HepG2 (cell line): Measurements from ENCODE around the gene RNF123. TPM values are rescaled to one million over a fixed set of nuclear protein-coding genes. Genes with fewer than 3 reads are reported as not detected.

ENCODE experiments used
- EHMT2 ChIP-seq: fragments of 200-600 bp; sonication (generic); IDR thresholded peaks from 2 replicates; pipeline ENCODE4 v1.7.0; 2017; ENCODE audit warnings: antibody characterized with exemption, low read depth, low read length, borderline replicate concordance
- GATA4 ChIP-seq: sonication (generic); IDR thresholded peaks from 2 replicates; pipeline ENCODE4 v1.6.1; 2016; ENCODE audit warnings: antibody characterized with exemption, low read depth, borderline replicate concordance
- KAT8 ChIP-seq: IDR thresholded peaks from 2 replicates; pipeline ENCODE4 v1.6.1; 2016; ENCODE audit warnings: missing genetic modification reagents, missing compliant biosample characterization
- KLF6 ChIP-seq: IDR thresholded peaks from 2 replicates; pipeline ENCODE4 v1.8.0; 2016; ENCODE audit warnings: missing biosample characterization, missing genetic modification reagents
- MED8 ChIP-seq: sonication (generic); formaldehyde crosslinking; IDR thresholded peaks from 2 replicates; pipeline ENCODE4 v1.8.1; 2023; ENCODE audit warnings: mild to moderate bottlenecking, missing genetic modification reagents; ENCODE audit not compliant: insufficient replicate concordance
- PHF8 ChIP-seq: sonication (generic); formaldehyde crosslinking; IDR thresholded peaks from 2 replicates; pipeline ENCODE4 v1.5.0; 2020; ENCODE audit warnings: missing genetic modification reagents
- RFXAP ChIP-seq: sonication (generic); formaldehyde crosslinking; IDR thresholded peaks from 2 replicates; pipeline ENCODE4 v1.4.0; 2020; ENCODE audit warnings: missing genetic modification reagents, borderline replicate concordance
- SIN3B ChIP-seq: fragments of 150-350 bp; IDR thresholded peaks from 2 replicates; pipeline ENCODE4 v1.6.1; 2014; ENCODE audit warnings: low read length
- TARDBP ChIP-seq: sonication (generic); formaldehyde crosslinking; IDR thresholded peaks from 2 replicates; pipeline ENCODE4 v1.8.0; 2022; ENCODE audit warnings: mild to moderate bottlenecking, missing genetic modification reagents
- ZEB1 ChIP-seq: IDR thresholded peaks from 2 replicates; pipeline ENCODE4 v1.6.1; 2012; ENCODE audit warnings: mild to moderate bottlenecking, low read depth, inconsistent platforms; ENCODE audit not compliant: insufficient replicate concordance
- ZNF256 ChIP-seq: sonication (generic); formaldehyde crosslinking; conservative IDR thresholded peaks from 2 replicates; pipeline ENCODE4 v1.4.0; 2020; ENCODE audit warnings: missing genetic modification reagents
- ZNF282 ChIP-seq: fragments of 450-650 bp; IDR thresholded peaks from 2 replicates; pipeline ENCODE4 v1.6.1; 2018; ENCODE audit not compliant: partially characterized antibody
- ZNF446 ChIP-seq: sonication (generic); formaldehyde crosslinking; IDR thresholded peaks from 2 replicates; pipeline ENCODE4 v1.5.0; 2020; ENCODE audit warnings: mild to moderate bottlenecking, missing genetic modification reagents
- ZNF468 ChIP-seq: sonication (generic); formaldehyde crosslinking; IDR thresholded peaks from 2 replicates; pipeline ENCODE4 v1.8.0; 2022; ENCODE audit warnings: mild to moderate bottlenecking, moderate library complexity, missing genetic modification reagents
- ZNF556 ChIP-seq: sonication (generic); formaldehyde crosslinking; IDR thresholded peaks from 2 replicates; pipeline ENCODE4 v1.4.0; 2020; ENCODE audit warnings: mild to moderate bottlenecking, missing genetic modification reagents, borderline replicate concordance
- ZNF775 ChIP-seq: sonication (generic); formaldehyde crosslinking; IDR thresholded peaks from 2 replicates; pipeline ENCODE4 v1.4.0; 2020; ENCODE audit warnings: missing genetic modification reagents, mild to moderate bottlenecking, moderate library complexity, borderline replicate concordance
- ZNF780A ChIP-seq: sonication (generic); formaldehyde crosslinking; IDR thresholded peaks from 2 replicates; pipeline ENCODE4 v1.8.0; 2022; ENCODE audit warnings: mild to moderate bottlenecking, missing genetic modification reagents, moderate library complexity
- polyA plus RNA-seq, 8 experiments: library from polyadenylated mRNA; depleted of rRNA in 3 of 8; stranded (reverse) in 7 of 8; unstranded in 1 of 8; fragments of >200 nt; fragmentation: Illumina TruSeq in 4 of 8; extraction: Trizol in 4 of 8; gene quantifications; 2 replicates each; pipeline versions ENCODE4 v1.2.1 to v1.2.3, GENCODE V29; 2011 to 2016; ENCODE audit warnings: low read depth in 4 of 8, missing spikeins in 1 of 8, mixed read lengths in 1 of 8; ENCODE audit not compliant: insufficient read depth in 1 of 8
- total RNA-seq, 5 experiments: library from RNA; depleted of rRNA; stranded (reverse); fragments of >200 nt; fragmentation: Illumina TruSeq; extraction: Trizol; gene quantifications; 2 replicates each; pipeline ENCODE4 v1.2.3, GENCODE V29; 2016; ENCODE audit warnings: low read depth in 1 of 5
- TF ChIP-seq, protein P1 (sequence below): fragments of 450-650 bp; IDR thresholded peaks from 2 replicates; pipeline ENCODE4 v1.6.1; 2017; ENCODE audit warnings: mild to moderate bottlenecking
- TF ChIP-seq, protein P2 (sequence below): sonication (generic); formaldehyde crosslinking; IDR thresholded peaks from 2 replicates; pipeline ENCODE4 v1.4.0; 2020; ENCODE audit warnings: mild to moderate bottlenecking, missing genetic modification reagents
- TF ChIP-seq, protein P3 (sequence below): sonication (generic); formaldehyde crosslinking; IDR thresholded peaks from 2 replicates; pipeline ENCODE4 v1.9.0; 2021; ENCODE audit warnings: missing genetic modification reagents, mild to moderate bottlenecking, borderline replicate concordance
- TF ChIP-seq, protein P4 (sequence below): IDR thresholded peaks from 2 replicates; pipeline ENCODE4 v1.6.1; 2016; ENCODE audit warnings: mild to moderate bottlenecking
- TF ChIP-seq, protein P5 (sequence below): IDR thresholded peaks from 2 replicates; pipeline ENCODE4 v1.6.1; 2016

Gene RNF123
- total and polyA plus RNA-seq, 2 of the 13 experiments (the other 11 are each of a cell fraction or from before 2014, with no cell fraction given) = 29.9 to 82.2 TPM

DNA sequence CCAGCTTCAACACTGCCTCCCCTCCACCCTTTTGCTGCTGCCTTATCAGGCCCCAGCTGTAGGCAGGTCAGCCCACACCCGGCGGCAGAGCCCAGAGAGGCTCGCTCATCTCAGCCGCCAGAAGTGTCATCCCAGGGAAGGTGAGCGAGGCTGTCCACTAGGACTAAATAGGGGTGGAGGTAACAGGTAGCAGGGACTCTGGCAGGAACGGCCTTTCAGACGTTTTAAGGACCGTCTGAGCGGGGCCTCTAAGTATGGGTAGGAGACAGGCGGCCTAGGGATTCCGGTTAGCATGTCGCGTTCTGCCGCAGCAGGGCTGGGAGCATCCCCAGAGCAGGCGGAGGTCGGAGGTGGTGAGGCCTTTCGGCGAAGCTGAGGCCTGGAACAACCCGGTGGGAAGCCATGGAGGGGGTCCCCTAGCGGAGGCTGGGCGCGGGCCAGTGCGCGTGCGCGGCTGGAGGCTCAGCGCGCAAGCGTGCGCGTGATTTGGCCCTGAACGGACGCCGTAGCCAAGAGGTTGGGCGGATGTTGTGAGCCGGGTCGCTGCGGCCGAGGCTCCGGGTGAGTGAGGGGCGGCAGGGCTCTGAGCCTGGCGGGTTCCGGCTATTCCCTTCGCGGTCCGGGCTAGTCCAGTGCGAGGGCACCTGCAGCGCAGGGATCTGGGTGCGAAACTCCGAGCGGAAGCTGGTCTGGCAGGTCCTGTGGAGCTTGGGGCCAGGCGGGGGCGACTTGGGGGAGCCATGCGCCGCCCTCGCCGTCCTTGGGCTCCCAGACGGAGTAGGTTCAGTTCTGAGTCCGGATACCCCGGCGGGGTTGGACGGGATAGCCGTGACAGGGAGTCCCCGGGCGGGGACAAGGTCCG, at the start of gene RNF123, which contains the start of gene MST1 (continued):
- TF ChIP-seq, protein P1, sequence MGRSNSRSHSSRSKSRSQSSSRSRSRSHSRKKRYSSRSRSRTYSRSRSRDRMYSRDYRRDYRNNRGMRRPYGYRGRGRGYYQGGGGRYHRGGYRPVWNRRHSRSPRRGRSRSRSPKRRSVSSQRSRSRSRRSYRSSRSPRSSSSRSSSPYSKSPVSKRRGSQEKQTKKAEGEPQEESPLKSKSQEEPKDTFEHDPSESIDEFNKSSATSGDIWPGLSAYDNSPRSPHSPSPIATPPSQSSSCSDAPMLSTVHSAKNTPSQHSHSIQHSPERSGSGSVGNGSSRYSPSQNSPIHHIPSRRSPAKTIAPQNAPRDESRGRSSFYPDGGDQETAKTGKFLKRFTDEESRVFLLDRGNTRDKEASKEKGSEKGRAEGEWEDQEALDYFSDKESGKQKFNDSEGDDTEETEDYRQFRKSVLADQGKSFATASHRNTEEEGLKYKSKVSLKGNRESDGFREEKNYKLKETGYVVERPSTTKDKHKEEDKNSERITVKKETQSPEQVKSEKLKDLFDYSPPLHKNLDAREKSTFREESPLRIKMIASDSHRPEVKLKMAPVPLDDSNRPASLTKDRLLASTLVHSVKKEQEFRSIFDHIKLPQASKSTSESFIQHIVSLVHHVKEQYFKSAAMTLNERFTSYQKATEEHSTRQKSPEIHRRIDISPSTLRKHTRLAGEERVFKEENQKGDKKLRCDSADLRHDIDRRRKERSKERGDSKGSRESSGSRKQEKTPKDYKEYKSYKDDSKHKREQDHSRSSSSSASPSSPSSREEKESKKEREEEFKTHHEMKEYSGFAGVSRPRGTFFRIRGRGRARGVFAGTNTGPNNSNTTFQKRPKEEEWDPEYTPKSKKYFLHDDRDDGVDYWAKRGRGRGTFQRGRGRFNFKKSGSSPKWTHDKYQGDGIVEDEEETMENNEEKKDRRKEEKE = no peak
- TF ChIP-seq SIN3B (peak; percentile 82), ZNF282 (no peak), GATA4 (no peak), TARDBP (CRISPR knock-in tag) (peak; percentile 72; the same call in 1 of the 2 replicates), KLF6 (CRISPR knock-in tag) (no peak), ZNF780A (CRISPR knock-in tag) (no peak), EHMT2 (no peak), KAT8 (CRISPR knock-in tag) (peak; percentile 92), ZNF256 (CRISPR knock-in tag) (no peak), ZNF446 (CRISPR knock-in tag) (0 out of 2 replicates have a peak, but pooled peaks have one; percentile 38), PHF8 (CRISPR knock-in tag) (peak; percentile 71; the same call in 1 of the 2 replicates), ZNF468 (no peak), ZEB1 (no peak), ZNF556 (CRISPR knock-in tag) (peak; percentile 90), MED8 (CRISPR knock-in tag) (no peak), ZNF775 (no peak), RFXAP (CRISPR knock-in tag) (no peak)
- TF ChIP-seq, protein P2, sequence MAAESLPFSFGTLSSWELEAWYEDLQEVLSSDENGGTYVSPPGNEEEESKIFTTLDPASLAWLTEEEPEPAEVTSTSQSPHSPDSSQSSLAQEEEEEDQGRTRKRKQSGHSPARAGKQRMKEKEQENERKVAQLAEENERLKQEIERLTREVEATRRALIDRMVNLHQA (CRISPR knock-in tag) = no peak
- TF ChIP-seq, protein P3, sequence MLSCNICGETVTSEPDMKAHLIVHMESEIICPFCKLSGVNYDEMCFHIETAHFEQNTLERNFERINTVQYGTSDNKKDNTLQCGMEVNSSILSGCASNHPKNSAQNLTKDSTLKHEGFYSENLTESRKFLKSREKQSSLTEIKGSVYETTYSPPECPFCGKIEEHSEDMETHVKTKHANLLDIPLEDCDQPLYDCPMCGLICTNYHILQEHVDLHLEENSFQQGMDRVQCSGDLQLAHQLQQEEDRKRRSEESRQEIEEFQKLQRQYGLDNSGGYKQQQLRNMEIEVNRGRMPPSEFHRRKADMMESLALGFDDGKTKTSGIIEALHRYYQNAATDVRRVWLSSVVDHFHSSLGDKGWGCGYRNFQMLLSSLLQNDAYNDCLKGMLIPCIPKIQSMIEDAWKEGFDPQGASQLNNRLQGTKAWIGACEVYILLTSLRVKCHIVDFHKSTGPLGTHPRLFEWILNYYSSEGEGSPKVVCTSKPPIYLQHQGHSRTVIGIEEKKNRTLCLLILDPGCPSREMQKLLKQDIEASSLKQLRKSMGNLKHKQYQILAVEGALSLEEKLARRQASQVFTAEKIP (CRISPR knock-in tag) = no peak
- TF ChIP-seq, protein P4, sequence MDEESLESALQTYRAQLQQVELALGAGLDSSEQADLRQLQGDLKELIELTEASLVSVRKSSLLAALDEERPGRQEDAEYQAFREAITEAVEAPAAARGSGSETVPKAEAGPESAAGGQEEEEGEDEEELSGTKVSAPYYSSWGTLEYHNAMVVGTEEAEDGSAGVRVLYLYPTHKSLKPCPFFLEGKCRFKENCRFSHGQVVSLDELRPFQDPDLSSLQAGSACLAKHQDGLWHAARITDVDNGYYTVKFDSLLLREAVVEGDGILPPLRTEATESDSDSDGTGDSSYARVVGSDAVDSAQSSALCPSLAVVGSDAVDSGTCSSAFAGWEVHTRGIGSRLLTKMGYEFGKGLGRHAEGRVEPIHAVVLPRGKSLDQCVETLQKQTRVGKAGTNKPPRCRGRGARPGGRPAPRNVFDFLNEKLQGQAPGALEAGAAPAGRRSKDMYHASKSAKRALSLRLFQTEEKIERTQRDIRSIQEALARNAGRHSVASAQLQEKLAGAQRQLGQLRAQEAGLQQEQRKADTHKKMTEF (CRISPR knock-in tag) = peak; percentile 60; the same call in 1 of the 2 replicates
- TF ChIP-seq, protein P5, sequence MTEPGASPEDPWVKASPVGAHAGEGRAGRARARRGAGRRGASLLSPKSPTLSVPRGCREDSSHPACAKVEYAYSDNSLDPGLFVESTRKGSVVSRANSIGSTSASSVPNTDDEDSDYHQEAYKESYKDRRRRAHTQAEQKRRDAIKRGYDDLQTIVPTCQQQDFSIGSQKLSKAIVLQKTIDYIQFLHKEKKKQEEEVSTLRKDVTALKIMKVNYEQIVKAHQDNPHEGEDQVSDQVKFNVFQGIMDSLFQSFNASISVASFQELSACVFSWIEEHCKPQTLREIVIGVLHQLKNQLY = no peak; the same call in 1 of the 2 replicates
